Vagina (tissue), 2 donors: ENCODE data around the gene ZNF30. TPM values are rescaled to one million over a fixed set of nuclear protein-coding genes. Genes with fewer than 3 reads are reported as not detected.
"Not testable (repeated sequence)": the region's sequence is repeated elsewhere in the genome, so short reads cannot be mapped to it uniquely, and the experiment has no call there.

ENCODE experiments used
- DNase-seq, 2 donors: peaks; one replicate each; pipeline ENCODE4 v3.0.0-alpha.2; 2017; ENCODE audit errors: extremely low spot score in 2 of 2
- H3K27ac ChIP-seq: fragments of 200-600 bp; sonication (generic); one replicate; pipeline ENCODE4 v1.5.1; 2019
- H3K27me3 ChIP-seq: fragments of 200-600 bp; sonication (generic); one replicate; pipeline ENCODE4 v1.5.1; 2019
- H3K36me3 ChIP-seq, 2 donors: fragments of 200-600 bp; sonication (generic); one replicate each; pipeline ENCODE4 v1.5.1; 2017 to 2019
- H3K4me1 ChIP-seq: fragments of 200-600 bp; sonication (generic); one replicate; pipeline ENCODE4 v1.5.1; 2019
- H3K4me3 ChIP-seq, 2 donors: fragments of 200-600 bp; sonication (generic); 1 replicate in 1 of 2; 2 replicates in 1 of 2; pipeline ENCODE4 v1.5.1; 2016 to 2019
- H3K9me3 ChIP-seq: fragments of 200-600 bp; sonication (generic); one replicate; pipeline ENCODE4 v1.5.1; 2019
- POLR2A ChIP-seq, 2 donors: fragments of 450-650 bp; IDR thresholded peaks; one replicate each; pipeline ENCODE4 v1.6.1; 2017; ENCODE audit warnings: antibody characterized with exemption in 2 of 2, mild to moderate bottlenecking in 2 of 2, moderate library complexity in 2 of 2
- POLR2AphosphoS5 ChIP-seq, 2 donors: sonication (generic); formaldehyde crosslinking; IDR thresholded peaks; one replicate each; pipeline ENCODE4 v1.9.0; 2017; ENCODE audit warnings: antibody characterized with exemption in 2 of 2, mild to moderate bottlenecking in 2 of 2, low read depth in 1 of 2; ENCODE audit not compliant: insufficient read depth in 1 of 2
- intact Hi-C: fragments of 100-400 bp; cut with DNase I; formaldehyde crosslinking; loops from one replicate; pipeline ENCODE4 v1.15.1; 2023
- total RNA-seq: library from RNA; depleted of rRNA; stranded (reverse); fragments of >200 nt; gene quantifications from one replicate; pipeline ENCODE4 v1.2.3, GENCODE V29; 2016
- TF ChIP-seq, protein P1 (sequence below), 3 experiments: fragments of 450-650 bp in 2 of 3; fragments of 200-600 bp in 1 of 3; sonication (generic) in 1 of 3; IDR thresholded peaks; one replicate each; pipeline ENCODE4 v1.5.1; 2017 to 2019; ENCODE audit warnings: antibody characterized with exemption in 3 of 3, mild to moderate bottlenecking in 2 of 3, moderate library complexity in 2 of 3

Gene ZNF30
- total RNA-seq, 1 donor from 2014 or later = 2.5 TPM

DNA sequence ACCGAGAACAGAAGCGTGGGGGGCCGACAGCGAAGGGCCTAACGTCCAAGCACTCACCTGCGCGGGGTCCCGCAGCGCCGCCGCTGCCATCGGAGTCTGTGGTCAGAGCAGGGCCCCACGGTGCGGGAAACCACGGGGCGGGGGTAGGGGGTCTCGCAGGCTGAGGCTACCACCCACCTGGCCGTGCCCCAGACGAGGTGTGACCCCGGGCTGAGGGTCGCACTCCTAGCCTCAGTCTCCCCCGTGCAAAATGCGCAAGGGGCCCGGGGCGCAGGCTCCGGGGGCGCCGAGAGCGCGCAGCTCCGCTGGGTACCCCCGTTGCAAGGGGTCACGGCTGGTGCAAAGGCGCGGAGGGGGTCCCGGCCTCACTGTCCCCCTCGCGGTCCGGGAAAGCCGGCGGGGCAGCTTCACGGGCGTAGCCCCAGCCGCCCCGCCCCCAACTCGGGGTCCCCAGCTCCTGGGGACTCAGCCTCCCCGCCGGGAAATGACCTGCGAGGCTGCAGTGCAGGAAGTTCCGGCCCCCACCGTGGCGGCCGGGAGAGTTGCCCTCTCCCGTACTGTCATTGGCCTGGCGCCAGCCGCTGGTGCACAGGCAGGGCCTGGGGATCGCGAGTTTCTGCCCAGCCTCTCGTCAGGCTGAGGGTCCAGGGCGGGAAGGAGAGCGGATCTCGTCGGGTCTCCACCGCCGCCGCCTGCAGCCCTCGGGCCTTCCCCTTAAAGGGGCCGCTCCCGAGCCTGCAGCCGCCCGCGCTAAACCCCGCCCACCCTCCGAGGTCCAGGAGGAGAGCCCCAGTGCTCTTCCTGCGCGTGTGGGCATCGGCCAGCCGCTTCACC, 37.1 kb downstream of the ZNF30 start, which contains the start of gene ZNF792:
Gene ZNF792, minus strand, starts transcription at position 657 of the 834 bp plus-strand sequence. Its CDS starts 567 bp downstream, at position 90.
- Histone ChIP-seq H3K4me3 (peak within 1 kb of the TSS; percentile 64 to 87), H3K27me3 (no peaks in the 10 kb centered on the region), H3K9me3 (peaks cover 21% of the 10 kb centered on the region), H3K4me1 (peaks cover 24% of the 10 kb centered on the region), H3K36me3 (peaks cover 3 to 21% of the 10 kb centered on the region in 2 donors), H3K27ac (peak within 1 kb of the TSS; percentile 68)
- intact Hi-C loops = no loop called here
- DNase-seq = no peak
- TF ChIP-seq, protein P1, sequence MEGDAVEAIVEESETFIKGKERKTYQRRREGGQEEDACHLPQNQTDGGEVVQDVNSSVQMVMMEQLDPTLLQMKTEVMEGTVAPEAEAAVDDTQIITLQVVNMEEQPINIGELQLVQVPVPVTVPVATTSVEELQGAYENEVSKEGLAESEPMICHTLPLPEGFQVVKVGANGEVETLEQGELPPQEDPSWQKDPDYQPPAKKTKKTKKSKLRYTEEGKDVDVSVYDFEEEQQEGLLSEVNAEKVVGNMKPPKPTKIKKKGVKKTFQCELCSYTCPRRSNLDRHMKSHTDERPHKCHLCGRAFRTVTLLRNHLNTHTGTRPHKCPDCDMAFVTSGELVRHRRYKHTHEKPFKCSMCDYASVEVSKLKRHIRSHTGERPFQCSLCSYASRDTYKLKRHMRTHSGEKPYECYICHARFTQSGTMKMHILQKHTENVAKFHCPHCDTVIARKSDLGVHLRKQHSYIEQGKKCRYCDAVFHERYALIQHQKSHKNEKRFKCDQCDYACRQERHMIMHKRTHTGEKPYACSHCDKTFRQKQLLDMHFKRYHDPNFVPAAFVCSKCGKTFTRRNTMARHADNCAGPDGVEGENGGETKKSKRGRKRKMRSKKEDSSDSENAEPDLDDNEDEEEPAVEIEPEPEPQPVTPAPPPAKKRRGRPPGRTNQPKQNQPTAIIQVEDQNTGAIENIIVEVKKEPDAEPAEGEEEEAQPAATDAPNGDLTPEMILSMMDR (IDR thresholded peaks at IDR 0.05) = no peak
- no peak for TF ChIP-seq POLR2A (IDR thresholded peaks at IDR 0.05)
- TF ChIP-seq POLR2AphosphoS5 (IDR thresholded peaks at IDR 0.05; ENCODE audit: insufficient read depth in 1 of 2, low read depth in 1 of 2) = peak in 1 of 2 donors; percentile 71

DNA sequence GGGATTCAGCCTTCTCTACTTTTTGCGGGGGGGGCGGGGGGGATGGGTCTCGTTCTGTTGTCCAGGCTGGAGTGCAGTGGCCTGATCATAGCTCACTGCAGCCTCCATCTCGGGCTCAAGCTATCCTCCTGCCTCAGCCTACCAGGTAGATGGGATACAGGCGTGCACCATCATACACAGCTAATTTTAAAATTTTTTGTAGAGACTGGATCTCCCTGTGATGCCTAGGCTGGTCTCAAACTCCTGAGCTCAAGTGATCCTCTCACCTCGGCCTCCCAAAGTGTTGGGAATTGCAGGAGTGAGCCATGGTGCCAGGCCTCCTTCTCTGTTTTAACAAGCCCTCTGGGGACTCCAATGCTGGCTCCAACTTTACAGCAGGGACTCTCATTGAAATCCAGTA, 37.9 kb downstream of the ZNF30 start:
- no peak for DNase-seq
- peaks cover 0 to 13% of the 10 kb centered on the region in 2 donors for H3K36me3 ChIP-seq
- TF ChIP-seq POLR2AphosphoS5 (IDR thresholded peaks at IDR 0.05; ENCODE audit: insufficient read depth in 1 of 2, low read depth in 1 of 2) (no peak), POLR2A (IDR thresholded peaks at IDR 0.05) (no peak)
- TF ChIP-seq, protein P1 (IDR thresholded peaks at IDR 0.05) = no peak
- no peaks in the 10 kb centered on the region for H3K27me3 ChIP-seq
- H3K27ac ChIP-seq = no peak overlapping the region
- peaks cover 13% of the 10 kb centered on the region for H3K9me3 ChIP-seq
- H3K4me3 ChIP-seq = peak overlapping the region; percentile 64 to 87
- peaks cover 24% of the 10 kb centered on the region for H3K4me1 ChIP-seq
- intact Hi-C loops = no loop called here

DNA sequence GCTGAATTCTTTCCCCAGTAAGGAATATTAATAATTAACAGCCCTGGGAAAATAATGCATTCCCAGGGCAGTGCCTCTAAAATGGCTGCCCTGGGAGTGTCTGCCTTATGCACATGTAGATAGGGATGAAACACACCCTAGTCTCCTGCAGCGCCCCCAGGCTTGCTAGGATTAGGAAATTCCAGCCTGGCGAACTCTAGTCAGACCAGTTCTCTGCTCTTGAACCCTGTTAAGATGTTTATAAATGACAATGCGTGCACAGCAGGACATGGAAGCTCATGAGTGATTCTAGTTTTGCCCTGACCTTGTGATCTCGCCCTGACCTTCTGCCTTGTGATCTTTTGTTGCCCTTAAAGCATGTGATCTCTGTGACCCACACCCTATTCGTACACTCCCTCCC, 38.8 kb downstream of the ZNF30 start:
- intact Hi-C loops, H3K36me3 ChIP-seq, H3K9me3 ChIP-seq, H3K27me3 ChIP-seq, H3K27ac ChIP-seq, H3K4me3 ChIP-seq, DNase-seq: not testable (repeated sequence)
- H3K4me1 ChIP-seq = peaks cover 24% of the 10 kb centered on the region

DNA sequence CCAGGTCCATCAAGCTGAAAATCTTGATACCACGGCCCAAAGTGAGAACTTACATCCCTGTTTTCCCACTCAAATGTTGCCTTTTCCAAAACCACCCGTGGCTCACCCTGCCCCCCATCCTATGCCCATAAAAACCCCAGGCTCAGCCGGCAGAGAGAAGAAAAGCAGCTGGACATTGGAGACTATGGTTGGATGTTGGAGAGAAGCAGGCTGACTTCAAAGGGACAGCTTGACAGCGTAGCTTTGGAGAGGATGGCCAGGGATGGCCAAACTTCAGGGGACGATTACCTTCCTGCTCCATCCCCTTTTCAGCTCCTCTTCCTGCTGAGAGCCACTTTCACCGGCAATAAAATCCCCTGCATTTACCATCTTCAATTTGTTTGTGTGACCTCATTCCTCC, 40.8 kb downstream of the ZNF30 start:
- intact Hi-C loops = no loop called here
- Histone ChIP-seq H3K4me1 (peaks cover 12% of the 10 kb centered on the region), H3K27me3 (no peaks in the 10 kb centered on the region), H3K27ac (no peak overlapping the region), H3K9me3 (no peaks in the 10 kb centered on the region), H3K36me3 (no peaks in the 10 kb centered on the region), H3K4me3 (no peak overlapping the region)
- TF ChIP-seq POLR2A (IDR thresholded peaks at IDR 0.05) = no peak
- TF ChIP-seq, protein P1 (IDR thresholded peaks at IDR 0.05) = no peak
- no peak for TF ChIP-seq POLR2AphosphoS5 (IDR thresholded peaks at IDR 0.05; ENCODE audit: insufficient read depth in 1 of 2, low read depth in 1 of 2)
- no peak for DNase-seq

DNA sequence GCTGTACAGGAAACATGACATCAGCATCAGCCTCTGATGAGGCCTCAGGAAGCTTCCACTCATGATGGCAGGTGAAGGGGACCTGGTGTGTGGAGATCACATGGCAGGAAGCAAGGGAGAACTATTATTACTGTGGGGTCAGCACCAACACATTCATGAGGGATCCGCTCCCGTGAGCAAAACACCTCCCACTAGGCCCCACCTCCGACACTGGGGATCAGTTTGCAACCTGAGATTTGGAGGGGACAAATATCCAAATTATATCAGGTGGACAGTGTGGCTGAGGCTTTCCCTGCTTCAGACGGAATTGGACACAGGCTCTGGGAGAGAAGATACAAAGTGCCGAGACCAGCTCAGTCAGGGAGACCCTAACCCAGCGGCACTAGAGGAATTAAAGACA, 43.0 kb downstream of the ZNF30 start:
- no peaks in the 10 kb centered on the region for H3K27me3 ChIP-seq
- H3K27ac ChIP-seq = no peak overlapping the region
- no peaks in the 10 kb centered on the region for H3K4me1 ChIP-seq
- intact Hi-C loops = no loop called here
- no peaks in the 10 kb centered on the region for H3K36me3 ChIP-seq
- TF ChIP-seq POLR2AphosphoS5 (IDR thresholded peaks at IDR 0.05; ENCODE audit: insufficient read depth in 1 of 2, low read depth in 1 of 2) (no peak), POLR2A (IDR thresholded peaks at IDR 0.05) (no peak)
- TF ChIP-seq, protein P1 (IDR thresholded peaks at IDR 0.05) = no peak
- H3K9me3 ChIP-seq = no peaks in the 10 kb centered on the region
- DNase-seq = no peak
- no peak overlapping the region for H3K4me3 ChIP-seq

DNA sequence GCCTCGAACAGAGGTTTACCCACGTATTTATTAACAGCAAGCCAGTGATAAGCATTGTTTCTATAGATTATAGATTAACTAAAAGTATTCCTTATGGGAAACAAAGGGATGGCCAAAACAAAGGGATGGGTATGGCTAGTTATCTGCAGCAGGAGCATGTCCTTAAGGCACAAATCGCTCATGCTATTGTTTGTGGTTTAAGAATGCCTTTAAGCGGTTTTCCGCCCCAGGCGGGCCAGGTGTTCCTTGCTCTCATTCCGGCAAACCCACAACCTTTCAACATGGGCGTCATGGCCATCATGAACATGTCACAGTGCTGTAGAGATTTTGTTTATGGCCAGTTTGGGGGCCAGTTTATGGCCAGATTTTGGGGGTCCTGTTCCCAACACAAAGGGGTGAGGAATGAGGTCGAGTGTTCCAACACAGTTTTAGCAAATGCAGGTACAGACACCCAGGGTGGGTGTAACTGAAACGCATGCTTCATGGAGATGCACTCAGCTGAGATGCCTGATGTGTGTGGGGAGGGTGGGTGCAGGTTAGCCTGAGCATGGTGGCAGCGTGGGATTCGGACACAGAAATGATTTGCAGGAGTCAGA, 43.6 kb downstream of the ZNF30 start:
- H3K9me3 ChIP-seq, H3K4me1 ChIP-seq, DNase-seq, H3K27me3 ChIP-seq, H3K4me3 ChIP-seq, H3K27ac ChIP-seq, H3K36me3 ChIP-seq, intact Hi-C loops: not testable (repeated sequence)
